Measurements from ENCODE around the gene ZNF444. TPM values are rescaled to one million over a fixed set of nuclear protein-coding genes. Genes with fewer than 3 reads are reported as not detected.

ZNF444 gene
- total RNA-seq, 4 donors from 2014 or later = 22.3 to 48.6 (median 41.2) TPM

DNA sequence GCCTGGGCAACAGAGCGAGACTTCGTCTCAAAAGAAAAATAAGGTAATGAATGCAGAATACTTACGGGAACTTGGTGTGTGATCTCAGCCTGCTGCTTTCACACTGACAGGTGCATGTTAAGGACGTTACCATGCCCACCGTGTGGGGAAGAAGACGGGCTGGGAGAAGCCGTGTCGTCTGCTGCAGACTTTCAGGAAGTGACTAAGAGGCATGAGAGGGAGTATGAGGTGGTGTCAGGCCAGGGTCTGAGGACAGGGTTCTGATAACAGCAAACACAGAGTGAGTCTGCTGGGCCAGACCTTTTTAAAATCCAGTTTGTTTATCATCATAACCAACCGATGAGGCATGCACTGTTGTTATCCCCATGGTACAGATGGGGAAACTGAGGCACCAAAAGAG is 21.2 kb downstream of the ZNF444 start:
- DNase-seq (ENCODE audit: low spot score in 2 of 2) = no peak
- Histone ChIP-seq H3K9me3 (no peaks in the 10 kb centered on the region), H3K4me3 (no peak overlapping the region), H3K27me3 (no peaks in the 10 kb centered on the region), H3K4me1 (no peaks in the 10 kb centered on the region), H3K36me3 (peaks cover 0 to 45% (median 0%) of the 10 kb centered on the region in 3 donors), H3K27ac (no peak overlapping the region)
- 62 to 74% methylated on average over 9 of the region's 9 CpGs for WGBS, 2 donors
- TF ChIP-seq, protein P1, sequence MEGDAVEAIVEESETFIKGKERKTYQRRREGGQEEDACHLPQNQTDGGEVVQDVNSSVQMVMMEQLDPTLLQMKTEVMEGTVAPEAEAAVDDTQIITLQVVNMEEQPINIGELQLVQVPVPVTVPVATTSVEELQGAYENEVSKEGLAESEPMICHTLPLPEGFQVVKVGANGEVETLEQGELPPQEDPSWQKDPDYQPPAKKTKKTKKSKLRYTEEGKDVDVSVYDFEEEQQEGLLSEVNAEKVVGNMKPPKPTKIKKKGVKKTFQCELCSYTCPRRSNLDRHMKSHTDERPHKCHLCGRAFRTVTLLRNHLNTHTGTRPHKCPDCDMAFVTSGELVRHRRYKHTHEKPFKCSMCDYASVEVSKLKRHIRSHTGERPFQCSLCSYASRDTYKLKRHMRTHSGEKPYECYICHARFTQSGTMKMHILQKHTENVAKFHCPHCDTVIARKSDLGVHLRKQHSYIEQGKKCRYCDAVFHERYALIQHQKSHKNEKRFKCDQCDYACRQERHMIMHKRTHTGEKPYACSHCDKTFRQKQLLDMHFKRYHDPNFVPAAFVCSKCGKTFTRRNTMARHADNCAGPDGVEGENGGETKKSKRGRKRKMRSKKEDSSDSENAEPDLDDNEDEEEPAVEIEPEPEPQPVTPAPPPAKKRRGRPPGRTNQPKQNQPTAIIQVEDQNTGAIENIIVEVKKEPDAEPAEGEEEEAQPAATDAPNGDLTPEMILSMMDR (IDR thresholded peaks at IDR 0.05) = no peak
- TF ChIP-seq POLR2A (IDR thresholded peaks at IDR 0.05) = no peak
- no peak for TF ChIP-seq EP300 (IDR thresholded peaks at IDR 0.05)

DNA sequence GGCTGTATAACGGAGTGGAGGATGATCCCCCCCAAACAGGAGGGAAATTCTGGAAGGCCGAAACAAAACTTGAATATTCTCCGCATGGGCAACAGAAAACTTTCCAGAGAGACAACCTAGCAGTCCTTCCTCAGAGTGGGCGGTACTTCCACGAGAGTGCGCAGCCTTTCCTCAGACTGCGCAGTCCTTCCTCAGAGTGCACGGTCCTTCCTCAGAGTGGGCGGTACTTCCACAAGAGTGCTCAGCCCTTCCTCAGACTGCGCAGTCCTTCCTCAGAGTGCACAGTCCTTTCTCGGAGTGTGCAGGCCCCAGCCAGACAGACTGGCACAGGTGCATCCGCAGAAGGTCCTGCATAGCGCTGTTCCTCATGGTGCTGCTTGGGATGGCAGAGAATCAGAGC is 22.0 kb downstream of the ZNF444 start:
- DNase-seq (ENCODE audit: low spot score in 2 of 2) = no peak
- no peaks in the 10 kb centered on the region for H3K9me3 ChIP-seq
- WGBS, 2 donors = 89 to 92% methylated on average over 13 of the region's 13 CpGs
- peaks cover 0 to 36% (median 0%) of the 10 kb centered on the region in 3 donors for H3K36me3 ChIP-seq
- no peak overlapping the region for H3K4me3 ChIP-seq
- H3K27ac ChIP-seq = no peak overlapping the region
- no peaks in the 10 kb centered on the region for H3K27me3 ChIP-seq
- TF ChIP-seq, protein P1 (IDR thresholded peaks at IDR 0.05) = no peak
- TF ChIP-seq POLR2A (IDR thresholded peaks at IDR 0.05) = no peak
- no peak for TF ChIP-seq EP300 (IDR thresholded peaks at IDR 0.05)
- no peaks in the 10 kb centered on the region for H3K4me1 ChIP-seq

DNA sequence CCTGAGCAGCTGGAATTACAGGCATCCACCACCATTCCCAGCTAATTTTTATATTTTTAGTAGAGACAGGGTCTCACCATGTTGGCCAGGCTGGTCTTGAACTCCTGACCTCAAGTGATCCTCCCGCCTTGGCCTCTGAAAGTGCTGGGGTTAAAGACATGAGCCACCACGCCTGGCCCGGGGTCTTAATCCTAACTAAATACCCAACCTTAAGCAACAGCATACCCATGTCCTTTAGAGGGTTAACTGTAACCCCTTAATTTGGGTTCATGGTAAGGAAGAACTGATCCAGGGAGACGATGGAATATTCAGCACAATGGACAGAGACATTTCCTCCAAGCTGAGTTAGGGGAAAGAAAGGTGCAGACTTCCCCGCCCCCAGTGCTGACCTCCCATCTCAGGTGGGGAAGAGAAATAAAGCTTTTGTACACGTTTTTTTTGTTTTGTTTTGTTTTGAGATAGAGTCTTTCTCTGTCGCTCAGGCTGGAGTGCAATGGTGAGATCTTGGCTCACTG is 26.0 kb downstream of the ZNF444 start:
- H3K36me3 ChIP-seq = no peaks in the 10 kb centered on the region
- TF ChIP-seq POLR2A (IDR thresholded peaks at IDR 0.05) (no peak), EP300 (IDR thresholded peaks at IDR 0.05) (no peak)
- TF ChIP-seq, protein P1 (IDR thresholded peaks at IDR 0.05) = no peak
- H3K4me3 ChIP-seq = no peak overlapping the region
- peaks cover 0 to 4% (median 0%) of the 10 kb centered on the region in 4 donors for H3K4me1 ChIP-seq
- 43 to 46% methylated on average over 7 of the region's 7 CpGs for WGBS, 2 donors
- no peaks in the 10 kb centered on the region for H3K9me3 ChIP-seq
- no peak for DNase-seq (ENCODE audit: low spot score in 2 of 2)
- H3K27me3 ChIP-seq = no peaks in the 10 kb centered on the region
- no peak overlapping the region for H3K27ac ChIP-seq

DNA sequence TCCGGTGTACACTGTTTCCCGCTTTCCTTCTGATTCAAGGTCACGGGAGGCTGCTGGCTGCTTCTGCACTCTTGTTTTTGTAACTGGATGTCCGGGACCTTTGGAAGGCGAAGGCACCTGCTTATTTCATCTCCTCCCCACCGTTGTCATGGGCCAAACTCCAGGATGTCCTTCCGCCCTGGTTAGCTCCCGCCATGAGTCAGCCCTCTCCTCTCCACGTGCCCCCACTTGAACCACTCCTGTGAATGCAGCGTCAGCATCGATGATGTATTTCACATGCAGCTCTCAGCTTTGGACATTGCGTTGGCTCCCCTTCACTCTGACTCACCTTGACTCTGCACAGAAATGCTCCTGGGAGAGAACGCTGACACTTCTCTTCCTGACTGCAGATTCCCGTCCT is 29.2 kb downstream of the ZNF444 start:
- Histone ChIP-seq H3K36me3 (no peaks in the 10 kb centered on the region), H3K27ac (no peak overlapping the region), H3K27me3 (peaks cover 0 to 12% of the 10 kb centered on the region in 2 donors), H3K9me3 (no peaks in the 10 kb centered on the region), H3K4me1 (peaks cover 0 to 4% (median 0%) of the 10 kb centered on the region in 4 donors), H3K4me3 (no peak overlapping the region)
- TF ChIP-seq, protein P1 (IDR thresholded peaks at IDR 0.05) = no peak
- no peak for TF ChIP-seq POLR2A (IDR thresholded peaks at IDR 0.05)
- TF ChIP-seq EP300 (IDR thresholded peaks at IDR 0.05) = no peak
- WGBS, 2 donors = 72 to 73% methylated on average over 14 of the region's 14 CpGs
- no peak for DNase-seq (ENCODE audit: low spot score in 2 of 2)

DNA sequence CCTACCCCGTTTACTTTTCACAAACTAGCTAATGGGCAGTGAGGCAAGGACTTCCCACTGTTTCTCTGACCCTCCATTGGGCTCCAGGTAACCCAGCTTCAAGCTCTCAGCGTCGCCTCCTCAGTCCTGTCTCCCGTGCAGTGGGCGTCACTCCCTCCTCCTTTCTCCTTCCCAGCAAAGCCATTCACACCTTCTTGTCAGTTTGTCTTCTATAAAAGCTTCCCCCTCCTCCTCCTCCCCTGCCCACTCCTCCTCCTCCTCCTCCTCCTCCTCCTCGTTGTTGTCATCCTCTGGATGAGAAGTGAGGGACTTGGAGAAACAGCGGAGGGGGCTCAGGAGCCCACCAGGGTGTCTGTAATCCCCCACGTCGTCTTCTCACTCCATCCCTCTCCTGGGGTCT is 33.0 kb downstream of the ZNF444 start:
- TF ChIP-seq POLR2A (IDR thresholded peaks at IDR 0.05) = no peak
- no peak for TF ChIP-seq EP300 (IDR thresholded peaks at IDR 0.05)
- TF ChIP-seq, protein P1 (IDR thresholded peaks at IDR 0.05) = no peak
- H3K4me3 ChIP-seq = no peak overlapping the region
- H3K27ac ChIP-seq = no peak overlapping the region
- no peaks in the 10 kb centered on the region for H3K9me3 ChIP-seq
- peaks cover 0 to 20% of the 10 kb centered on the region in 2 donors for H3K27me3 ChIP-seq
- H3K36me3 ChIP-seq = no peaks in the 10 kb centered on the region
- 7 to 10% methylated on average over 9 of the region's 9 CpGs for WGBS, 2 donors
- peaks cover 0 to 4% (median 0%) of the 10 kb centered on the region in 4 donors for H3K4me1 ChIP-seq
- DNase-seq (ENCODE audit: low spot score in 2 of 2) = no peak

Data from tibial nerve (tissue), 4 donors.